Measurements from ENCODE around the gene ABLIM3.

Gene ABLIM3

DNA sequence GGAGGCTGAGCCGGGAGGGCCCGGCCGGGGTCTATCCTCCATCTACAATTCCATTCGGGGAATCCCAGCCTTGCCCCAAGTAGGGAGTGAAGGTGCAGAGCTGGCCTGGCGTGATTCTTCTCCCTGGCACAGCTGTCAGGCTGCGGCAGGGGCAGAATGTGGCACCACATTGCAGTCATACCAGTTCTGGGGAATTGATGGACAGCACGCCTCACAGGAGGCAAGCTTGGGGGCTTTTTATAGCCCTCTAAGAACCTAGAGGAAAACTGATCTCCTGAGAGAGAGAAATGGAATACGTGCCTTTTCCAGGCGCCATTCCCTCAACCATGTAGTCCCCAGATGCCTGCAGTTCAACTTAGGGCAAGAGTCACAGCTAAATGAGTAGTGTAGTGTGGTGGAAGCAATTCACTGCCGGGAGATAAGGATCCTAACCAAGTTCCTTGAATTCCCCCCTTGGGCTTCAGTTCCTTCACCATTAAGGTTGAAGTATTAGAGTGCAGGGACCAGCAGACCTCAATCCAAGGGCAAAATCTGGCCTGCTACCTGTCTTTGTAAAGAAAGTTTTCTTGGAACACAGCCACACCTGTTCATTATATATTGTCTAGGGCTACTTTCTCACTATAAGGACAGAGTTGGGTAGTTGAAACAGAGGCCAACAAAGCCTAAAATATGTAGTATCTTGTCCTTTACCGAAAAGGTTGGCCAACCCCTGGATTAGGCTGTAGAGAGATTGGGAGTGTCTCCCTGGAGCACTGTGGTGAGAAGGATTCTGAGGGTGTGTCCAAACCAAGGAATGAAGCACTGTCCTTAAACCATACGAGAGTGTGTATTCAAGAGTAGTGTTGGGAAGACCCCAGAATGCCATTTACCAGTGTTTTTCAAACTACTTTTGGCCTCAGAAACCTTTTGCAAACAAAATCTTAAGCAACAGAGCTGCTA, 141.0 kb downstream of the ABLIM3 start:
- no peak for DNase-seq (ENCODE audit: low spot score)

DNA sequence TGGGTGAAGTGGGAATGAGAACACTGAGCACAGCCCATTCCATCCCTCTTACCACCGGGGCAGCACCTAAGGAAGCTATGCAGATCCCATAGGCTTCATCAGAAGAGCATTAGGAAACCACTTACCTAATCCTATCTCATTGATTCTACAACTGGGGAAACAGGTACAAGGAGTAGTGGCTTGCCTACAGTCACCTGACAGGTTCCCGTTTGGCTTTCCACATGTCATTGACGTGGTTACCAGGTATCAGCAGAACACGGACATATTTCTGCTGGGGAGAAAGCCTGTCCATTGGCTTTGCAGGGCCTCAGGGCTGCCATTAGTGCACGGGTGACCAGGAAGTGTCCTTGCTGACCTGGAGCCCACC, 141.7 kb downstream of the ABLIM3 start:
- DNase-seq (ENCODE audit: low spot score): no peak

DNA sequence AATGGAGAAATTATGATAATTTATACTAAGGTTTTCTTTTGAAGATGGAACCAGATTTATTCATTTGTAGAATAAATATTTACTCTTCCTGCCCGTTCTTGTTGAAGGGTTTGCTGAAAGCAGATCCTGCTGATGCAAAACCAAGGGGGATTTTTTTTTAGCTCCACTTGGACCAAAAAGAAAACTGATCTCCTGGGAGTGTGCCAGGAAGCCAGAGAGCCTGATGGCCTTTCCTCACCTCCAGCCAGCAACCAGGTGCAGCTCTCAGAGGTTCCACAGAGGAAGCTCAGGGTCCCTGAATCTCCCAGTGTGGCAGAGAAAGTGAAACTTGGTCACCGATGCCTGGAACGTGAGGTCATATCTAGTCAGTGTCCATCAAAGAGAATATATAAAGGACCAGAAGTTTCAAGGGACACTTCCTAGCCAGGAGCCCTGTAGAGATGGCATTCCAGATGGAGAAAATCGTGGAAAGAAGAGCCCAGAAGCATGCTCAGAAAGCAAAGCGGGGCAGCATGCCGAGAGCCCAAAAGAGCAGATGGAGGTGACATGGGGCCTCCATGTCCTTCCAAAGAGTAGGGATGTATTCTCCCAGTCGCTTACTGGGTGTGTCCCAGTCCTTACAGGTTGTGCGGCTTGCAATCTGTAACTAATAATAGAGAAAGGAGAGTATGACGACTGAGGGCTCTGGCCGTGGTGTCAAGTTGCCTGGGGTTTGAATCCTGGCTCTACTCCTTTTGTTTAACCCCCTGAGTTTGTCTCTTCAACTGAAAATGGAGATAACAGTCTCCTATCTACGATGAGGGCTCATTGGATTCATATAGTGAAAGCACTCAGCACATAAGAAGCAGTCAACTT, 142.6 kb downstream of the ABLIM3 start:
- DNase-seq (ENCODE audit: low spot score): no peak

GRCh38 chr5:149284501-149284900, 143.2 kb downstream of the ABLIM3 start:
- DNase-seq (ENCODE audit: low spot score): no peak

DNA sequence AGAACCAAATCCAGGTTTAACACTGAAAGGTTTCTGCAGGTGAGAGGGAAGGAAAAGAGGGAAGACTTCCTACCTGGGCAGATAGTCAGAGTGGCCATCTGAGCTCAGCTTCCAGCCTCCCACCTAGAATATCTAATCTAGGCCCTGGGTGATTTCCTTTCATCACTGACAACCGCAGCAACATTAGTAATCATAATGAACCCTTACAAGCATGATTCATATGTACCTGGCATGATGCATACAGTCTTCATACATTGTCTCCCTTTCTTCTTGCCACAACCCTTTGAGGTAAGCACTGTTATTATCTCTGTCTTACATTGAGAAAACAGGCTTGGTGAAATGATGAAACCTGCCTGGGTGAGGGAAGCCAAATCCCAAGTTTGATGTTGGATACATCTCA, 143.9 kb downstream of the ABLIM3 start:
- no peak for DNase-seq (ENCODE audit: low spot score)

DNA sequence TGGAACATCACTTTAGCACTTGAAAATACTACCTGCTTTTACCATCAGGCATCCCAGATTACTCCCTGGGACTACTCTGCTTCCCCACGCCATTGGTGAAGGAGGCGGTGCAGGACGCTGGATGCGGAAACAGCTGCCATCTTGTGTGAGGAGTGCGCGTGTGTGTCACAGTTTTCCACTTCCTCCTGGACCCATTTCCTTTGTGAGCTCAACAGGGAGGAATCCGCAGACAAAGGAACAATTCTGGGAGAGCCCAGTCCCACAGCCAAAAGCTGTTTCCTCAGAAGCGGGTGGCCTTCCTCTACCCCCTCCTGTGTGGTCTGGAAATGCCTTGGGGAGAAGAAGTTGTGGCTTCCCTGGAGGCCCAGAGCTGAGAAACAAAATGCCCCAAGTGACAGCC, 147.1 kb downstream of the ABLIM3 start:
- no peak for DNase-seq (ENCODE audit: low spot score)

DNA sequence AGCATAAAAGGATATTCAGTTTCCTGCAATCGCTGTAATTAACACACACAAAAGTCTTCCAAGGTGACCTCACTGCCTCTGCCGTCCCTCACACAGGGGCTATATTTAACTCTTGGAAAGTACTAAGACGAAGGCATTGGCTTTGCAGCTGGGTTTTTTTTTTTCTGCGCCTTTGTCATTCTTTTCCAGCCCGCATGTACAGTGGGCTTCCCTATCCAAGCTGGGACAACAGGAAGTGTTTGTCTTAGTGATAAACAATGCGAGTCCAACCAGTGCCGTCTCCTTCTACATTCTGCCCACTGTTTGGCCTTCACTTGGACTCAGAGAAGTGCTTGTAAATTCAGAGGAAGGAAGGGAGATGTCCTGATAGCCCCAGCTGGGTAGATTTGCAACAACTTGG, 148.0 kb downstream of the ABLIM3 start:
- DNase-seq (ENCODE audit: low spot score): no peak

DNA sequence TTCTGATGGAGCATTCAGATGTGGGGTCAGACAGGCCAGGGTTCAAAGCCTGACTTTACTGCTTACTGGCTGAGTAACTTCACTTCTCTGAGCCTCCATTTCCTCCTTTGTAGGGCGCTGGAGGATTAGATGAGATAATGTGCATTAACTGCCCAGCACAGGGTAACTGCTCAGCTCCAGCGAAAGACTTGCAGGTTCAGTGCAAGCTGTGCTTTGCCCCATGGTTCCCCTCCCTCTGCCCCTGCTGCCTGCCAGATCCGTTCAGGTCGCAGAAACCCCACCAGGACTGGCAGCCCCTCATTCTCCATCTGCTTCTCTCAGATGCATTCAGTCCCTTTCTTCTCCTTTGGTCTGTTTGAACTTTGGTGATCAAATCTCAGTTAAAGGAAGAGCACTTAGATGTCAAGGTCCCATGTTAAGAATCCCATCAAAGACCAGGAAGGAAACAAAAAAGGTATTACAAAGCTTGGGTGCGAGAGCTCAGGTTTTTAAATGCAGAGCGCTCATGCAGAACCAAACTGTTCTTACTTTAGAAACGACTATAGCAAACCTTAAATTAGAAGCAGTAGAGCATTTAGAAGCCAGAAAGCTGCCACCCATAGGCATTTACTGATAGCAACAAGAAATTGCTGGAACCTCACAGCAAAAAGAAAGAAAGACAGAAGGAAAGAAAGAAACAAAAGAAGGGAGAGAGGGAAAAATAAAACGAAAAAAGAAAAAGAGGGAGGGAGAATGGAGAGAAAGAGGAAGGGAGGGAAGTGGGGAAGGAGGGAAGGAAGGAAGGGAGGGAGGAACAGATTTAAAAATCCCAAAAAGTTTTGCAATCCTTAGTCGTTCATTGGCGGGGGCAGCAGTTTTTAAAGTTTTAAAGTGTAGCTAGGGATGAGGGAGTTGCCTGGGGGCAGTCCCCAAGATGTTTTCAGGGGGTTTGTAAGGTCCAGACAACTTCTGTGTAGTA, 153.9 kb downstream of the ABLIM3 start:
- DNase-seq (ENCODE audit: low spot score): no peak

DNA sequence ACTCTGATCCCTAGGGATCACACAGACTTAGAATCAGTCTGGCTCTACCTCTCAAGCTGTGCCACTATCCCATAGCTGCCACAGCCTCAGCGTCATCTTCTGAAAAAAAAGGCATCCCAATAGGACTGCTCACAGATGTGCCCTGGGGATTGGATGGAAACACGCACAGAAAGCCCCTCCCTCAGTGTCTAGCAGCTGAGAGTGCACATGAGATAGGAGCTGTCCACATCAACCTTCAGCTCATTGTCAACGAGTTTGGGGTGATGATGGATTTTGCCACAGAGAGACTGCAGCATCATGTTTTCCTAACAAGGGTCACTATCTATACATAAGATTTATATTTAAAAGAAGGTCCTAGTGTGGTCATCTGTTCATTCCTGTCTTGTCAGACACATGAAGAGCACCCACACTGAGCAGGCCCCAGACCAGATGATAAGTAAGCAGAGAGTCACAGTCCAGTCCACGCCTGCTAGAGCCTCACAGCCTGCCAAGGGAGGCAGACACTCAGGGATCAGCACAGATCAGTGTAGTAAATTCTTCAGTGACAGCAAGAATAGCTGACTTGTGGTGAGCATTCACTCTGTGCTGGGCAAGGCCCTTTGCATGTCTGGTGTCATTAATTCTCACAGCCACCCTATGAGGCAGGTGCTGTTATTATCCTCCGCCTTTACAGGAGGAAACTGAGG, 156.2 kb downstream of the ABLIM3 start:
- no peak for DNase-seq (ENCODE audit: low spot score)

- DNase-seq (ENCODE audit: low spot score): no peak
Measured at GRCh38 chr5:149298163-149298562, 156.9 kb downstream of the ABLIM3 start.

DNA sequence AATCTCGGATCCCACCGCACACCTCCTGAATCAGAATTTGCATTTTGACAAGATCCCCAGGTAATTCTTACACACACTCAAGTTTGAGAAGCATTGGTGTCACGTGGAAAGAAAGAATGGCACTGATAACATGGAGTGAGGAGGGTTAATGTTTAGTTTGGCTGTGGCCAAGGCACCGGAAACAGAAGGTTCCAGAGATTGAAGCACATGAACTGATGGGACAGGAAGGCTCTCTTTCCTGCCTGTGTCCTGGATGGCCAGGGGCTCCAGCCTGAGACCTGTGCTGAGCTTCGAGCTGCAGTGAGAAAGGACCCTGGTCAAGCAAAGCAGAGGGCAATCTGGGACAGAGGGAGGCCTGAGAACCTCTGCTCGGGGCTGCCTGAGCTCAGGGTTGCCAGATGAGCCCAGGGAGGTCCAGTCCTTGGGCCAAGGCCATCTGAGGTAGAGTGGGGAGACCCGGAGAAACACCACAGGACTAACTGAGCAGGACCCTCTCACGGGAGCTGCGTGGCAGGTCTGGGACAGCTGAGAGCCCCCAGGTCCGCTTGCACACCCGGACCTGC, 157.6 kb downstream of the ABLIM3 start:
- no peak for DNase-seq (ENCODE audit: low spot score)

GRCh38 chr5:149299451-149300054, 158.3 kb downstream of the ABLIM3 start:
- no peak for DNase-seq (ENCODE audit: low spot score)

DNA sequence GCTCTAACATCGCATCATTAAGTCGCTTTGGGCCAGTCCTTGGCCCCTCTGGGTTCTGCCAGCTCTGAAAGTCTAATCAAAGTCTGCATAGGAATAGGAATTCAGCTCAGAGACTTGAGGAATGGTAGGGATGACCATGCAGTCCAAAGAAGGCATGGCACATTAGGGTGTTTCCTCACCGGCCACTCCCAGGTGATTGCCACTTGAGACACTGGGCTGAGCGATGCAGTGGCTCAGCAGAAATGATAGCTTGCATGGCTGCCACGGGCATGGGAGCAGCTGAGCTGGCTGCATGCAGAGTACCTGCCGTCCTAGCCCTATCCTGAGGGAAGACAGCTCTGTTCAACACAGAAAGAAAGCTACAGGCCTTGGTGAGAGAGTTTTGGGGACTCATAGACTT, 159.1 kb downstream of the ABLIM3 start:
- DNase-seq (ENCODE audit: low spot score): no peak

GRCh38 chr5:149301049-149301743, 159.9 kb downstream of the ABLIM3 start:
- no peak for DNase-seq (ENCODE audit: low spot score)

GRCh38 chr5:149301744-149302380, 160.6 kb downstream of the ABLIM3 start:
- DNase-seq (ENCODE audit: low spot score): no peak

GRCh38 chr5:149302641-149303040, 161.3 kb downstream of the ABLIM3 start:
- DNase-seq (ENCODE audit: low spot score): no peak

- DNase-seq (ENCODE audit: low spot score): no peak
Measured at GRCh38 chr5:149303210-149303609, 161.9 kb downstream of the ABLIM3 start.

- DNase-seq (ENCODE audit: low spot score): no peak
Measured at GRCh38 chr5:149304195-149305078, 163.1 kb downstream of the ABLIM3 start.
